Right hindlimb (tissue), 1 donor: Measurements from ENCODE around the gene KMT2E.

Experiments
- DNase-seq: peaks from one replicate; pipeline ENCODE4 v3.0.0-alpha.2; 2018

KMT2E gene

DNA sequence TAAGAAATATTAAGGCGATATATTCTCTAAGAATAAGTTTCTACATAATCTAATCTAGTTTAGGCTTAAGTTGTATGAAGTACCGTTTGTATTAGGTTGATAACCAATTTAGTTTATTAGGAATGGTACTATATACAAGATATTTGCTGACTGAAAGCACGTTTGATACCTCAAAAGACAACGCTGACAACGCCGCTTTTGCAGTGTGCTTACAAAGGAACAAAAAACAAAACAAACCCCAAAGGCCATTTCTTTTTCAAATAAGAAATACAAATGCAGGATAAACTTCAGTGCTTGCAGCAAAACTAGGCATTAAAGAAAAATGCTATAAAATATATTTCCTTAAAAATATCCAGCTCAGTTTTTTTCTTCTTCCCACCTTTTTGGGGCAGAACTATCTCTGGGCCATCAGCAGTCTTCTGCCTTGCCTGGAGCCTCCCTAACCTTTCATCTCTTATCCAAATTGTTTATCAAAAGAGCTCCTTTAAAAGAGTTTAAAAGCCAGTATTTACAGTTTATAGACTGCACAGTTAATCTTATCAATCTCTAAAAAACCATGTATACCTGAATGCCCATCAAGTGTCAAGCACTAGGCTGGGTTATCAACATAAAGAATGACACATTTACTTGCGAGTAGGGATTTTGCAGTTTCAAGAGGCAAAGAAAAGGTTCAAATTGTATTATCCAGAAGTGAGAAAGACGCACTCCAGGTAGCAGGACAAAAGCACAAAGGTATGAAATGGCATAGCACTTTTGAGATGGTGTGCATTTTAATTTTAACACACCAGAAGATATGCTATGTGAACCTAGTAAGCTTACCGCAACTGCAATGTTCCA lies 4.1 kb upstream of the KMT2E start:
- DNase-seq = no peak

- no peak for DNase-seq
Observed at GRCh38 chr7:105010504-105011130, 3.4 kb upstream of the KMT2E start.

- DNase-seq = no peak
Observed at GRCh38 chr7:105011141-105011830, 2.7 kb upstream of the KMT2E start.

DNA sequence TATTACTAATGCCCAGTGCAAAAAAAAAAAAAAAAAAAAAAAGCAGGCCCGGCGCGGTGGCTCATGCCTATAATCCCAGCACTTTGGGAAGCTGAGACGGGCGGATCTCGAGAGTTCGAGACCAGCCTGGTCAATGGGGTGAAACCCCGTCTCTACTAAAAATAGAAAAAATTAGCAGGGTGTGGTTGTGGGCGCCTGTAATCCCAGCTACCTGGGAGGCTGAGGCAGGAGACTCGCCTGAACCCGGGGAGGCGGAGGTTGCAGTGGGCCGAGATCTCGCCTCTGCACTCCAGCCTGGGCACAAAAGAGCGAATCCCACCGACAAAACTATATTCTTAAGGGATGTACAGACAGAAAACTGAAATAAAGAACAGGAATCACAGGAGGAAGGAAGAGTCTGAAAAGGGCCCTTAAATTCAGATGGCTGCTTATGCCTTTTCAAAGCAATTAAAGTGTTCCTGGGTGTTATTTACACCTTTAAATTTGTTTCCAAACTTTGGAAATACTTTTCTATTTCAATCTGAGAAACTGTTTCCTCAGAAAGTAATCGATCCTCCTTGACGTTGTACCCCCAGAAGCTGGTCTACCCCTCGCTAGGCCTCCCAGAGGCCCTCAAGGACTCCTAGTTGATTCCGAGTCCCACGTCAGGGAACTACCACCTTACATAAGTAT lies 2.0 kb upstream of the KMT2E start:
- peak; percentile 45 for DNase-seq

GRCh38 chr7:105012503-105013220 lies 1.3 kb upstream of the KMT2E start:
- DNase-seq = peak; percentile 99

DNA sequence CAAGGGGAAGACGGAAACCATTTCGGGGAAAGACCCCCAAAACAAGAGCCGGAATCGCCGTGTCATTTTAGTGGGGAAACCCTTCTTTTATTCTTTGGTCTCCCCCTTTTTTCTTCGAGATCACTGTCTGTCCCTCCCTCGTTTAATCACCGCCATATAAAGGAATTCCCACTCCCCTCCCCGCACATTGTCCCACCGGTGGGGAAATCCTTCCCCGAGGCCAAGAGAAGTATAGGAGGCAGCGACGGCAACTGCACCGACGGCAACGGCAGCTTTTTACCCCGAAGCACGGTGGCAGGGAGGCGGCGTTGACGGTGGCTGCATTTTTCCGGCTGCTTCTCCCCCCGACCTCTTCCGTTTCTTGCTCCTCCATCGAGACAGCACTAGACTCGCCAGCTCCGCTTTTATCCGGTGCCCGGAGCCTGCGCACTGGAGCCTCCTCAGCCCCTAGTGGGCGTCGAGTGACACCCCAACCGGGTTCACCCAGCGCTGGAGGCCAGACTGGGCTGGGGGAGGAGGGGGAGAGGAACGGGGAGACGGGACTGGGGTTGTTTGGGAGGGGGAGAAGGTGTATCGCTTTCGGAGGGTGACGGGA lies 687 bp upstream of the KMT2E start:
- peak; percentile 96 for DNase-seq

DNA sequence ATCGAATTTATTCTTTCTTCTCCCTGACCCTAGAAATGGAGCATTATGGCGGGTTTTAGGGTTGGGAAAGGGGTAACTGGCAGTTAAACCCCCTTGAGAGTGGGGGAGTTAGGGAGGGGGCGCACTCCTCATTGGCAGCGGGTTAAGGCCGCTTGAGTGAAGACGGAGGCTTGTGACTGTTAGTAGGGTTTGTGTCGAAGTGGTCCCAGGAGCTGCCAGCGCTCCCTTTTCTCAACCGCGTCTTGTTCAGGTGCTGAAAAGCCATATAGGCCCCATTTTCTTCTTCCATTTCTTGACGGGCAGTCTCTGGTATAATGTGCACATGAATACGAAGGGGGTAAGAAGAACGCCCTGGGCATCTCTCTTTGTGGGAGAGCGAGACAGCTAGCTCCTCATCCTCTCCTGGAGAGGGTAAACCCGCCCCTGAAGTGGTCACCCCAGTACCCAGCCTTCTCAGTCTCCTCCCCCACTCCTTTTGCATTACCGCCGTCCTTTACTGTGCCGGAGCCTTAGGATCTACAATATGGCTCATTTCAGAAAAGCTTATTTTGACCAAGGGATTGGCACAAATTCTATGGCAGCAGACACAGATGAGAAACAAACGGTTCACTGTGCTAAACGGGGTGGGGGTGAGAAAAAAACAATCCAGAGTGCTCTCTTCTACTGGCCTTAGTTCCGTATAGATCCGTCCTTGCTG lies 836 bp downstream of the KMT2E start:
- peak; percentile 62 for DNase-seq

GRCh38 chr7:105015390-105015965 lies 1.5 kb downstream of the KMT2E start:
- DNase-seq = peak; percentile 36

DNA sequence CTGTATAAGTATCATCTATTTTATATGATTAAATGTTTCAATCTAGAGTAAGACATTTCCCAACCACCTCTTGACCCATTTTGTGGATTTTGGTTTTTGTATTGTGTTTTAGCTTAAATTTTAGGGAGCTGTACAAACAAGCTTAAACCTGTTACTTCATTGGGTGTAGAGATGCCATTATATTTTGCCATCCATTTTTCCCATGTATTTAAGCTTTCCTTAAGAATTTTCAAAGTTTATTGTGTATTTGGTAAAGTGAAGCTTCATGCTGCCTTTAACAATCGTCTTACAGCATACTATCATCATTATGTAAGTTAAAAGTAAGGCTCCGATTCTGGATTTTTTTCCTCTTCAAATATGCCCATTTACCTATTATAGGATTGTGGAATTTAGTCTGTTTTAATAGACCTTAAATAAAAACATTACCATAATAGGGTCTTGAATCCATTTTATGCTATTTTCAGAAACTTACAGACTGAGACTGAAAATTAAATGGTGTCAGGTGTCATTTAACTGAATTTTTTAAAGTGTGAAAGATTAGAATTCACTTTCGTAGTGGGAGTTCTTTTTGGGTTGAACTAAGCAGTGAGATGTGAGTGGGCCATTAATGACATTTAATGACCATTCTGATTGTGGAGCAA lies 2.2 kb downstream of the KMT2E start:
- DNase-seq = no peak

- DNase-seq = no peak
Observed at GRCh38 chr7:105016709-105017656, 3.0 kb downstream of the KMT2E start.

GRCh38 chr7:105017657-105018365 lies 3.8 kb downstream of the KMT2E start:
- DNase-seq = no peak

DNA sequence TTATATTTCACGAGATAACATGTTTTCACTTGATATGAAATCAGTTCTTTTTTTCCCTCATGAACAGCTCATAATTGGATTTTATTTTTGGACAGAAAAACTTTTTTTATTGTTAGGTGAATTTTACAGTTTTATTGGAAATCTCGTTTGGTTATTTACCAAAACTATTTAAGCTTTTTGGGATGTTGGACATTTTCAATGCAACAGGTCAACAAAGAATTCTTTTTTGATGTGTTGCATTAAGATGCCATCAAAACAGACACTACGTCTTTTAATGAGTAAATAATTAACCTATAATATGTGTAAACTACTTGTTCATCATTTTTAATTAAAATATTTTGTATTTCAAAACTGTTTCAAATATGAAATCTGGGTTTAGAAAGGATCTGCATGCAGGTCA lies 5.3 kb downstream of the KMT2E start:
- DNase-seq = no peak

GRCh38 chr7:105020926-105021325 lies 6.9 kb downstream of the KMT2E start:
- DNase-seq = no peak

DNA sequence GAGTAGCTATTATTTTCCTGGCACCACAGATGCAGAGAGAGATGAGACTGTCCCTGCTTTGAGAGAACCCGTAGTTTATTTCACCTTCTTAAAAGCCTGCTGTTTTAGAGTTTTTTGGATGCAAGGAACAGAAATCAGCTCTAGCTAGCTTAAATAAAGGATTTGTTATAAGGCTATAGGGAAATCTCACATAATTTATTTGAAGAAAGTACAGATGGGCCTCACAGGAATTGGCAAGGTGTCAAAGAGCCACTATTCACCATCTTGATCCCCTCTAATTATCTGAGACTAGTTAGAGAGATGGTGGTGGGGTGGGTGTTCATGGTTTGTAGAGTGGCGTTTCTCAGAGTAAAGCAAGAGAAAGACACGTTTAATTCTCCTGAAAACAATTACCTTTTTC lies 7.3 kb downstream of the KMT2E start:
- DNase-seq = no peak

DNA sequence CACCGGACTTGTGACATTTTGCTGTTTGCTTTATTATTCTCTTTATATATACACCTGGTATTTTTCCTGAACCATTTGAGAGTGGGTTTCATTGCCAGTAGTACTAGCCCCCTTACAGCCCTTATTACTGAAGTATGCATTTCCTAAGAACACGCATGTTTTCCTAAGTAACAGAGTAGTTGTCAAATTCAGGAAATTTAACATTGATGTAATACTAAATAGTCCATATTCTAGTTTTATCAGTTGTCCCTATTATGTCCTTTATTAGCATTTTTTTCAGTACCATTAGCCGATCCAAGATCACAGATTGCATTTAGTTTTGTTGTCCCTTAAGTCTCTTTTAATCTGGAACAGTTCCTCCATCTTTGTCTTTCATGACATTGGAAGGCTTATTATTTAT lies 8.0 kb downstream of the KMT2E start:
- no peak for DNase-seq

DNA sequence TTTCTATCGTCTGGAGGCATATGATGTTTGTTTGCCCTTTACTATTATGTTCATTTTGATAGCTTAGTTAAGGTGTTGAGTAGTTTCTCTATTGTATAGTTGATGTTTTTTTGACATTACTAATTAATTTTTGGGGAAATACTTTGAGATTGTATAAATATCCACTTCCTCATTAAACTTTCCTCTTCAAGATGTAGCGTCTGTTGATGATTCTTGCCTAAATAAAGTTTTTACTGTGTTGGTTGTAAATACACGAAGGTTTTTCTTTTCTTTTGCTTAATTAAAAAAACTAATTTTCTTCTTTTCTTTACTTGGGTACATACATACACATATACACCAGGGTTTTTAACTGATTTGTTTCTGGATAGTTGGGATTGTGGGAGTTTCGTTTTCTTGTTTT lies 8.5 kb downstream of the KMT2E start:
- no peak for DNase-seq

DNA sequence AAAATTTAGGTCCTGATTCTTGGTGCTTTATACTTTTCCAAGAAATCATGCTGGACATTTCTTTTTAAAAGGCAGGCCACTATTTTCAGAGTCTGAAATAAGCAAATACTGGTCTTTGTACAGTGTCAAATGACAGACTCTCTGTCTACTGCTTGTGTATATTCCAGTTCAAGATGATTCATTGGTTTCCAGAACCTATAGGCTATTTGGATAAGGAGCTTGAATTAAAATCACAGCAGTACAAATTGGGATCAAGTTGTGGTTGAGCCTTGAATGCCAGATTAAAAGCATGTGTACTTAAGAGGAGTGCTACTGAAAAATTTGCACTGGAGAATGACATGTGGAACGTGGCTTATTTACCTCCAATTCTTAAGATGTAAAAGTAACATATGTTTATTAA lies 10.7 kb downstream of the KMT2E start:
- no peak for DNase-seq

- DNase-seq = no peak
Observed at GRCh38 chr7:105026750-105027149, 12.7 kb downstream of the KMT2E start.
